HFFc6 (cell line): Measurements from ENCODE around the gene FXYD7. TPM values are rescaled to one million over a fixed set of nuclear protein-coding genes. Genes with fewer than 3 reads are reported as not detected.

Experiments
- DNase-seq: peaks from one replicate; pipeline ENCODE4 v3.0.0-alpha.2; 2018
- H3K27ac Mint-ChIP-seq: 2 replicates; pipeline ENCODE4 v1.8.0; 2020; ENCODE audit warnings: mild to moderate bottlenecking, mixed read lengths
- H3K27me3 Mint-ChIP-seq: 2 replicates; pipeline ENCODE4 v1.8.0; 2021; ENCODE audit warnings: mild to moderate bottlenecking, moderate library complexity, mixed read lengths; ENCODE audit not compliant: insufficient read depth
- H3K36me3 Mint-ChIP-seq: 2 replicates; pipeline ENCODE4 v1.8.0; 2021; ENCODE audit warnings: low read depth, mixed read lengths
- H3K4me1 Mint-ChIP-seq: 2 replicates; pipeline ENCODE4 v1.8.0; 2020; ENCODE audit warnings: low read depth, mixed read lengths
- H3K4me3 Mint-ChIP-seq: 2 replicates; pipeline ENCODE4 v1.8.0; 2020; ENCODE audit warnings: mild to moderate bottlenecking, moderate library complexity, mixed read lengths
- H3K9me3 Mint-ChIP-seq: 2 replicates; pipeline ENCODE4 v1.8.0; 2020; ENCODE audit warnings: mild to moderate bottlenecking, mixed read lengths
- CTCF ChIP-seq: fragments of 200-600 bp; sonication (generic); IDR thresholded peaks from 2 replicates; pipeline ENCODE4 v1.5.0; 2021; ENCODE audit warnings: antibody characterized with exemption, mild to moderate bottlenecking
- total RNA-seq, 6 experiments: library from RNA; stranded (reverse); fragmentation: NEBNext Ultra II Directional; extraction: Animal tissue kit (Norgen Biotek cat#: 25700); gene quantifications; 2 replicates in 1 of 6; 3 replicates in 5 of 6; pipeline ENCODE4 v1.2.3, GENCODE V29; 2021

The FXYD7 gene
- total RNA-seq, 6 experiments from 2014 or later: 0.32 to 0.87 (median 0.68) TPM; not detected in 3

- no peak for DNase-seq
Observed at GRCh38 chr19:35130761-35131720, 12.0 kb upstream of the FXYD7 start.

GRCh38 chr19:35132254-35132653 lies 10.8 kb upstream of the FXYD7 start:
- H3K4me3 Mint-ChIP-seq: no peak overlapping the region
- peaks cover 6% of the 10 kb centered on the region for H3K4me1 Mint-ChIP-seq
- peaks cover 37% of the 10 kb centered on the region for H3K27me3 Mint-ChIP-seq
- no peak for TF ChIP-seq CTCF
- no peaks in the 10 kb centered on the region for H3K36me3 Mint-ChIP-seq
- H3K27ac Mint-ChIP-seq: no peak overlapping the region
- no peaks in the 10 kb centered on the region for H3K9me3 Mint-ChIP-seq
- DNase-seq: no peak

More at GRCh38 chr19:35130761-35131720, 12.0 kb upstream of the FXYD7 start:
- Mint-ChIP-seq H3K36me3 (no peaks in the 10 kb centered on the region), H3K9me3 (no peaks in the 10 kb centered on the region), H3K27me3 (peaks cover 31% of the 10 kb centered on the region), H3K4me1 (peaks cover 6% of the 10 kb centered on the region), H3K4me3 (no peak overlapping the region), H3K27ac (no peak overlapping the region)
- no peak for TF ChIP-seq CTCF

- peaks cover 14% of the 10 kb centered on the region for H3K4me1 Mint-ChIP-seq
- peaks cover 42% of the 10 kb centered on the region for H3K27me3 Mint-ChIP-seq
Observed at GRCh38 chr19:35133826-35134225, 9.2 kb upstream of the FXYD7 start.

GRCh38 chr19:35134601-35135242 lies 8.3 kb upstream of the FXYD7 start, which contains the start of gene LGI4:
Gene LGI4, minus strand, starts transcription at chr19:35135059. Its CDS starts 379 bp downstream, at chr19:35134680.
- Mint-ChIP-seq H3K4me3 (no peak within 1 kb of the TSS), H3K27ac (no peak within 1 kb of the TSS), H3K4me1 (peaks cover 23% of the 10 kb centered on the region), H3K36me3 (no peaks in the 10 kb centered on the region), H3K9me3 (no peaks in the 10 kb centered on the region), H3K27me3 (peaks cover 42% of the 10 kb centered on the region)
- DNase-seq: no peak
- no peak for TF ChIP-seq CTCF

More at GRCh38 chr19:35133826-35134225, 9.2 kb upstream of the FXYD7 start:
- Mint-ChIP-seq H3K27ac (no peak overlapping the region), H3K9me3 (no peaks in the 10 kb centered on the region), H3K4me3 (no peak overlapping the region), H3K36me3 (no peaks in the 10 kb centered on the region)
- DNase-seq: no peak
- TF ChIP-seq CTCF: no peak

GRCh38 chr19:35135389-35135909 lies 7.6 kb upstream of the FXYD7 start:
- Mint-ChIP-seq H3K27ac (no peak overlapping the region), H3K4me1 (peaks cover 26% of the 10 kb centered on the region), H3K9me3 (no peaks in the 10 kb centered on the region), H3K36me3 (no peaks in the 10 kb centered on the region), H3K27me3 (peaks cover 38% of the 10 kb centered on the region), H3K4me3 (no peak overlapping the region)
- peak; percentile 42 for DNase-seq
- peak; percentile 95 for TF ChIP-seq CTCF
